Mammary epithelial cell (primary cell): ENCODE measurements around the gene PVR.

Source experiments
- CTCF ChIP-seq, 2 donors: IDR thresholded peaks in 1 of 2; conservative IDR thresholded peaks in 1 of 2; 2 replicates each; pipeline ENCODE4 v1.5.1; 2011 to 2012; ENCODE audit warnings: inconsistent platforms in 2 of 2, low read length in 2 of 2, mild to moderate bottlenecking in 2 of 2, control low read depth in 1 of 2, low read depth in 1 of 2; ENCODE audit not compliant: insufficient read depth in 1 of 2; ENCODE audit errors: extremely low read depth in 1 of 2
- EZH2 ChIP-seq: IDR thresholded peaks from 2 replicates; pipeline ENCODE4 v1.6.1; 2012; ENCODE audit warnings: low read length, inconsistent platforms, borderline replicate concordance

- TF ChIP-seq CTCF (conservative IDR thresholded peaks at IDR 0.05 in 1 of 2, IDR thresholded peaks at IDR 0.05 in 1 of 2; ENCODE audit: extremely low read depth in 1 of 2, insufficient read depth in 1 of 2, low read depth in 1 of 2, low read length in 2 of 2): no peak
- no peak for TF ChIP-seq EZH2
Observed at GRCh38 chr19:44658069-44658733, 14.5 kb downstream of the PVR start.
